ENCODE results near the gene GALC. TPM values are rescaled to one million over a fixed set of nuclear protein-coding genes. Genes with fewer than 3 reads are reported as not detected.

Gene GALC
- total RNA-seq, 2 donors from 2014 or later = 31.8 to 76.0 TPM

GRCh38 chr14:87955501-87955900 lies 37.5 kb downstream of the GALC start:
- Mint-ChIP-seq H3K36me3 (ENCODE audit: low read depth) (peaks cover 15% of the 10 kb centered on the region), H3K4me1 (peaks cover 10% of the 10 kb centered on the region), H3K27me3 (ENCODE audit: insufficient read depth) (no peaks in the 10 kb centered on the region), H3K9me3 (no peaks in the 10 kb centered on the region), H3K27ac (no peak overlapping the region), H3K4me3 (no peak overlapping the region)
- H3K36me3 ChIP-seq (ENCODE audit: control insufficient read depth, insufficient read depth, low read length) = no peaks in the 10 kb centered on the region
- H3K9me3 ChIP-seq (ENCODE audit: control insufficient read depth, low read length) = no peaks in the 10 kb centered on the region
- H3K4me1 ChIP-seq (ENCODE audit: control insufficient read depth, insufficient read depth, low read length) = peaks cover 5% of the 10 kb centered on the region
- no peak overlapping the region for H3K27ac ChIP-seq (ENCODE audit: low read depth, low read length)
- H3K27me3 ChIP-seq (ENCODE audit: control insufficient read depth, insufficient read depth, low read length, poor library complexity, severe bottlenecking) = no peaks in the 10 kb centered on the region
- no peak overlapping the region for H3K9ac ChIP-seq (ENCODE audit: extremely low read depth, low read length, poor library complexity, severe bottlenecking)
- 92 to 95% methylated on average over 5 of the region's 6 CpGs for WGBS, 2 experiments (ENCODE audit: insufficient coverage in 1 of 2, insufficient read length in 1 of 2)
- DNase-seq = no peak
- H3K4me3 ChIP-seq (ENCODE audit: low read length) = no peak overlapping the region
- TF ChIP-seq CTCF (conservative IDR thresholded peaks at IDR 0.05) = no peak

GRCh38 chr14:87952307-87953094 lies 40.5 kb downstream of the GALC start:
- Mint-ChIP-seq H3K36me3 (ENCODE audit: low read depth) (no peaks in the 10 kb centered on the region), H3K27ac (no peak overlapping the region), H3K4me3 (no peak overlapping the region), H3K4me1 (peaks cover 15% of the 10 kb centered on the region), H3K9me3 (no peaks in the 10 kb centered on the region), H3K27me3 (ENCODE audit: insufficient read depth) (no peaks in the 10 kb centered on the region)
- WGBS, 2 experiments (ENCODE audit: insufficient coverage in 1 of 2, insufficient read length in 1 of 2) = 94 to 100% methylated on average over 1 to 3 of the region's 3 CpGs
- Histone ChIP-seq H3K36me3 (ENCODE audit: control insufficient read depth, insufficient read depth, low read length) (no peaks in the 10 kb centered on the region), H3K9ac (ENCODE audit: extremely low read depth, low read length, poor library complexity, severe bottlenecking) (no peak overlapping the region), H3K4me1 (ENCODE audit: control insufficient read depth, insufficient read depth, low read length) (peaks cover 5% of the 10 kb centered on the region), H3K27ac (ENCODE audit: low read depth, low read length) (no peak overlapping the region), H3K4me3 (ENCODE audit: low read length) (no peak overlapping the region), H3K9me3 (ENCODE audit: control insufficient read depth, low read length) (no peaks in the 10 kb centered on the region), H3K27me3 (ENCODE audit: control insufficient read depth, insufficient read depth, low read length, poor library complexity, severe bottlenecking) (no peaks in the 10 kb centered on the region)
- no peak for TF ChIP-seq CTCF (conservative IDR thresholded peaks at IDR 0.05)
- no peak for DNase-seq

GRCh38 chr14:87944987-87945604 lies 47.9 kb downstream of the GALC start:
- Mint-ChIP-seq H3K4me1 (peaks cover 12% of the 10 kb centered on the region), H3K4me3 (no peak overlapping the region), H3K27ac (no peak overlapping the region), H3K9me3 (no peaks in the 10 kb centered on the region), H3K36me3 (ENCODE audit: low read depth) (no peaks in the 10 kb centered on the region), H3K27me3 (ENCODE audit: insufficient read depth) (no peaks in the 10 kb centered on the region)
- Histone ChIP-seq H3K36me3 (ENCODE audit: control insufficient read depth, insufficient read depth, low read length) (peaks cover 17% of the 10 kb centered on the region), H3K27me3 (ENCODE audit: control insufficient read depth, insufficient read depth, low read length, poor library complexity, severe bottlenecking) (no peaks in the 10 kb centered on the region), H3K4me1 (ENCODE audit: control insufficient read depth, insufficient read depth, low read length) (no peaks in the 10 kb centered on the region), H3K27ac (ENCODE audit: low read depth, low read length) (no peak overlapping the region), H3K4me3 (ENCODE audit: low read length) (no peak overlapping the region), H3K9ac (ENCODE audit: extremely low read depth, low read length, poor library complexity, severe bottlenecking) (no peak overlapping the region), H3K9me3 (ENCODE audit: control insufficient read depth, low read length) (no peaks in the 10 kb centered on the region)
- peak; percentile 82 for TF ChIP-seq CTCF (conservative IDR thresholded peaks at IDR 0.05)
- WGBS, 2 experiments (ENCODE audit: insufficient coverage in 1 of 2, insufficient read length in 1 of 2) = 50 to 100% methylated on average over 1 to 2 of the region's 4 CpGs
- no peak for DNase-seq

Measured in endodermal cell (in vitro differentiated cells).